GM18951 (cell line): Measurements from ENCODE around the gene PRODH2.

Experiments used
- POLR2A ChIP-seq: IDR thresholded peaks from 4 replicates; pipeline ENCODE4 v1.6.1; 2011; ENCODE audit warnings: mild to moderate bottlenecking; ENCODE audit not compliant: insufficient read length, insufficient read depth; ENCODE audit errors: extremely low read depth
- in situ Hi-C: fragments of 300-500 bp; cut with MboI; formaldehyde crosslinking; loops from one replicate; pipeline ENCODE4 v1.12.0; 2022; ENCODE audit warnings: low sequenced_read_pairs, mixed read lengths, inconsistent platforms; ENCODE audit not compliant: unreplicated experiment

PRODH2 gene

GRCh38 chr19:35750167-35750566 is 62.5 kb downstream of the PRODH2 start:
- no peak for TF ChIP-seq POLR2A
- in situ Hi-C loops: no loop called here
